BJ (cell line): ENCODE data around the gene ABCB8. TPM values are rescaled to one million over a fixed set of nuclear protein-coding genes. Genes with fewer than 3 reads are reported as not detected.

Source experiments
- CTCF ChIA-PET: fragments of 350-600 bp; formaldehyde crosslinking; extraction: SDS; loops from one replicate; lab custom pipeline; 2021; ENCODE audit warnings: antibody characterized with exemption, inconsistent platforms; lab: Yijun Ruan, JAX
- POLR2A ChIA-PET: fragments of 300-600 bp; sonication (Branson Sonifier 250); formaldehyde crosslinking; extraction: SDS; loops from one replicate; lab custom pipeline; 2021; ENCODE audit warnings: antibody characterized with exemption; lab: Charles Lee
- DNase-seq: peaks from one replicate; pipeline ENCODE4 v3.0.0-alpha.2; 2011; ENCODE audit warnings: low read depth
- H3K27me3 ChIP-seq: 2 replicates; pipeline ENCODE4 v1.6.0; 2011; ENCODE audit warnings: low read length; ENCODE audit not compliant: control insufficient read depth, insufficient read depth
- H3K36me3 ChIP-seq: 2 replicates; pipeline ENCODE4 v1.5.1; 2011; ENCODE audit warnings: low read length; ENCODE audit not compliant: control insufficient read depth, insufficient read depth
- H3K4me3 ChIP-seq: 2 replicates; pipeline ENCODE4 v1.5.1; 2011; ENCODE audit warnings: low read depth, mild to moderate bottlenecking, control low read depth, low read length
- polyA plus RNA-seq: library from polyadenylated mRNA; depleted of rRNA; stranded (reverse); fragments of >200 nt; gene quantifications from 2 replicates; pipeline ENCODE4 v1.2.3, GENCODE V29; 2011
- TF ChIP-seq, protein P1 (sequence below): IDR thresholded peaks from 2 replicates; pipeline ENCODE4 v1.5.1; 2011; ENCODE audit warnings: low read depth, mild to moderate bottlenecking, control low read depth, inconsistent platforms, low read length, moderate library complexity; ENCODE audit not compliant: insufficient read depth

Gene ABCB8
- polyA plus RNA-seq, 1 experiment = 23.6 TPM

DNA sequence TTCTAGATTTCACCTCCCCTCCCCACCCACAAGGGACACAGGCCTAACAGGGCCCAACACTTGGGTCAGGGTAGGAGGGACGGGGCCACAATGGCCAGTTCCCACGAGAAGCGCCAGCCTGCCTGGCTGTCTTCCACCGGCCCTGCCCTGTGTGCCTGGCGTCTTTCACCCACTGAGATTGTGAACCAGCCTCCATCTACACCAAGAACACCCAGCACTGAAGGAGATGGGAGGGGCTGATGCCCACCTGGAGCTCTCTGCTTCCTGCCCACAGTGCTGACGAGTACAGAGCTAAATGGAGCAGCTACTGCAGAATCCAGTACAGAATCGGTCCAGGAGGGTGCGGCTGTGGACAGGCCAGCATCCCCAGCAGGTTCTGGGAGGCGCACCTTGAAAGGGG lies 17.7 kb downstream of the ABCB8 start:
- TF ChIP-seq, protein P1, sequence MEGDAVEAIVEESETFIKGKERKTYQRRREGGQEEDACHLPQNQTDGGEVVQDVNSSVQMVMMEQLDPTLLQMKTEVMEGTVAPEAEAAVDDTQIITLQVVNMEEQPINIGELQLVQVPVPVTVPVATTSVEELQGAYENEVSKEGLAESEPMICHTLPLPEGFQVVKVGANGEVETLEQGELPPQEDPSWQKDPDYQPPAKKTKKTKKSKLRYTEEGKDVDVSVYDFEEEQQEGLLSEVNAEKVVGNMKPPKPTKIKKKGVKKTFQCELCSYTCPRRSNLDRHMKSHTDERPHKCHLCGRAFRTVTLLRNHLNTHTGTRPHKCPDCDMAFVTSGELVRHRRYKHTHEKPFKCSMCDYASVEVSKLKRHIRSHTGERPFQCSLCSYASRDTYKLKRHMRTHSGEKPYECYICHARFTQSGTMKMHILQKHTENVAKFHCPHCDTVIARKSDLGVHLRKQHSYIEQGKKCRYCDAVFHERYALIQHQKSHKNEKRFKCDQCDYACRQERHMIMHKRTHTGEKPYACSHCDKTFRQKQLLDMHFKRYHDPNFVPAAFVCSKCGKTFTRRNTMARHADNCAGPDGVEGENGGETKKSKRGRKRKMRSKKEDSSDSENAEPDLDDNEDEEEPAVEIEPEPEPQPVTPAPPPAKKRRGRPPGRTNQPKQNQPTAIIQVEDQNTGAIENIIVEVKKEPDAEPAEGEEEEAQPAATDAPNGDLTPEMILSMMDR = no peak
- Histone ChIP-seq H3K4me3 (no peak overlapping the region), H3K36me3 (peaks cover 4% of the 10 kb centered on the region), H3K27me3 (peaks cover 3% of the 10 kb centered on the region)
- DNase-seq = no peak
- ChIA-PET POLR2A (no interaction called here), CTCF (interaction anchor here (1.3 kb wide), 1 partner anchor 27 kb away, joined by 3 read pairs; no protein-coding TSS in a partner anchor)

DNA sequence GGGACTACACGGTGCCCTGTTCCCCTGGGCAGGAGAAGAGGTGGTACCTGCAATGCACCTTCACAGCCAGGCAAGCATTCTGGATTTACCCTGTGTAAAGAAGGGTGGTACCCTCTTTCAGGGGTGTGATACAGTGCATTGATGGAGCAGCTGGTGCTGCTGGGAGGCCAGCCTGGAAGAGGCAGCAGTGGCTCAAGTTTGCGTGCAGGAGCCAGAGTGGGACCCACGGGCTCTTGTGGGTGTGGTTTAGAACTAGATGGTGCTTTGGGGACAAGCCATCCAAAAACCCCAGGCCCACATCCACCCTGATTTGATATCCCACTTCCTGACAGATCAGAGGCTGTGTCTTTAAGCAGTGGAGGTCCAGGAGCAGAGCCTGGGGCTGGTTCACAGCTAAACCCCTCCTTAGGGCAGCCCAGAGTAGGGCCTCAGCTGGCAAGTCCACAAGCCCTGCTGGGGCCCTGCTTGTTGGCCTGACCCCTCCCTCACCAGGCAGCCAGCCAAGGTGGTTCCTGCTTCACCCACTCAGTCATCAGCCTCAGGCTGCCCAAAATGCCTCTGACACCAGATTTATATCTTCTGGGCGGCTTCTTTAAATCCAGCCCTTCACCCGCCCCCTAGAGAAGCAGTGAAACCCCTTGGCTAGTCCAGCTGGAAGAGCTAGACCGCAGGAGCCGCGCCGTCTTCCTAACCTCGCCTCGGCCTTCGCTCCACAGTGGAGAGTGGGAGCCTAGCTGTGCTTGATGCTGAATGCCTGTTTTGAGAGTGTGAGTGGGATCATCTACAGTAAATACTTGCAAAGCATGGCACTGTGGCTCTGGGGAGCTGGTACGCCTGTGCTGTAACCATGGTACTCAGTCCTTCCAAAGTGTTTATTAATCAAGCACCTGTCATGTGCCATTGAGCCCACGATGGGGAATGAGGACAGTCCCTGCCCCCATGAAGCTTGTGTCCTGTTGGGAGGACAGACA lies 18.6 kb downstream of the ABCB8 start:
- TF ChIP-seq, protein P1 = no peak
- ChIA-PET CTCF (interaction anchor here (0.9 to 1.3 kb wide), 2 partner anchors 10 to 29 kb away, joined by 3 to 6 read pairs; no protein-coding TSS in a partner anchor), POLR2A (no interaction called here)
- Histone ChIP-seq H3K27me3 (peaks cover 3% of the 10 kb centered on the region), H3K36me3 (peaks cover 4% of the 10 kb centered on the region), H3K4me3 (no peak overlapping the region)
- DNase-seq = no peak

DNA sequence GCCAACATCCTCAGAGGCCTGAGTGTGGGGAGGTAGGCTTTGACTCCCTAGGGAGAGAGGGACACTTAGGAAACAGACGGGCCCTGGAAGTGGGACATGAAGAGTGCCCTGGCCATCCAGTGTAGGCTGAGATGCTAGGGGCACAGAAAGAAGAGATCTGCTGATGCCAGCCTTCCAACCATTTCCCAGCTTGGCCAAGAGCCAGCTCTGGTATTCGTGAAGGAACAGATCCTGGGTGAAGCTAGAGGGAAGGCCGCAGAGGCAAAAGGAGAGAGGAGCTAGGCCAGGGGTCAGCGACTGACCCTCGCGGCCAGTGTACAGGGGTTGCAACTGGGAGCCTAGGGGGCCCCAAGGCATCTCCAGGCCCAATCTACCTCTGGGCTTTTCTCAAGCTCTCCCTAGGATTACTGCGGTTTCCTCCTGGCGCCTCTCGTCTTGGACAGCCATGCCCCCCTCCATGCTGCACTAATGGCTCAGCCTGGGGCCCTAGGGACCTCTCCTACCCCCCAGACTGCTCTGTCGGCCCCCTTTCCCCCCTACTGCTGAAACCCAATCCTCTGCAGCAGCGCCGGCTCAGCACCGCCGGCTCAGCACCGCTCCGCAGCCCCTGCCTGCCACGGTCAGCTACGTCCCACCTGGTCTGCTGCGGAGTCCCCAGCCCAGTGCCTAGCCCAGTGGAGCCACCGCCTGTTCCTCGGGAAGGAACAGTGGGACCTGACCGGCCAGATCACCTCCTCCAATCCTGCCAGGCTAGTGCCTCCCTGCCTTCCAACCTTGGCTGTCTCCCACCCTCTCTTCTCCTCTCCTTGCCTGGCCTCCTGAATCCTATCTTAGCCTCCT lies 19.9 kb downstream of the ABCB8 start, which contains the start of gene ASIC3:
Gene ASIC3, plus strand, starts transcription at position 556 of the 840 bp plus-strand sequence. CDS start 355 bp downstream, outside the sequence.
- no peak for DNase-seq
- ChIA-PET CTCF (no interaction called here), POLR2A (no interaction called here)
- H3K4me3 ChIP-seq = no peak within 1 kb of the TSS
- H3K27me3 ChIP-seq = peaks cover 3% of the 10 kb centered on the region
- TF ChIP-seq, protein P1 = no peak
- peaks cover 4% of the 10 kb centered on the region for H3K36me3 ChIP-seq

DNA sequence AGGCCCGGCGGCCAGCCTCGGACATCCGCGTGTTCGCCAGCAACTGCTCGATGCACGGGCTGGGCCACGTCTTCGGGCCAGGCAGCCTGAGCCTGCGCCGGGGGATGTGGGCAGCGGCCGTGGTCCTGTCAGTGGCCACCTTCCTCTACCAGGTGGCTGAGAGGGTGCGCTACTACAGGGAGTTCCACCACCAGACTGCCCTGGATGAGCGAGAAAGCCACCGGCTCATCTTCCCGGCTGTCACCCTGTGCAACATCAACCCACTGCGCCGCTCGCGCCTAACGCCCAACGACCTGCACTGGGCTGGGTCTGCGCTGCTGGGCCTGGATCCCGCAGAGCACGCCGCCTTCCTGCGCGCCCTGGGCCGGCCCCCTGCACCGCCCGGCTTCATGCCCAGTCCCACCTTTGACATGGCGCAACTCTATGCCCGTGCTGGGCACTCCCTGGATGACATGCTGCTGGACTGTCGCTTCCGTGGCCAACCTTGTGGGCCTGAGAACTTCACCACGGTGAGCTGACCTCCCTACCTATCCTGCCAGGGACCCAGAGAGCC lies 20.7 kb downstream of the ABCB8 start:
- Histone ChIP-seq H3K27me3 (peaks cover 3% of the 10 kb centered on the region), H3K36me3 (peaks cover 2% of the 10 kb centered on the region), H3K4me3 (no peak overlapping the region)
- DNase-seq = no peak
- POLR2A ChIA-PET = no interaction called here
- CTCF ChIA-PET = no interaction called here
- TF ChIP-seq, protein P1 = no peak
